ENCODE data around the gene GHSR.

The GHSR gene

DNA sequence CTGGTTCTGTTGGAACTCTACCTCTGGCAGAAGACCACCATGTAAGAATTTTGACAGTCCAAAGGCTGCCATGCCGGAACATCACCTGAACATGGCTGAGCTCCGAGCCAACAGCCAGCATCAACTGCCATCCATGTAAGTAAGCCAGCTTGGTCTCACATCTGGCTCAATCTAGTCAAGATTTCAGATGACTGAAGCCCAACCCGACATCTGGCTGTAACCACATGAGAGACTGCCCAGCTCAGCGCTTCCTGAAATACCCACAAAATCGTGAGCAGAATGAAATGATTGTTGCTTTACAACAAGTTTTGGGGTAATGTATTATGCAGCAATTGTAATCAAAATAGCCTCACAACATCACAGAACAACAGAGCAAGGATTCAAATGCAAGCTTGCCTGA lies 32.9 kb downstream of the GHSR start:
- DNase-seq = no peak

DNA sequence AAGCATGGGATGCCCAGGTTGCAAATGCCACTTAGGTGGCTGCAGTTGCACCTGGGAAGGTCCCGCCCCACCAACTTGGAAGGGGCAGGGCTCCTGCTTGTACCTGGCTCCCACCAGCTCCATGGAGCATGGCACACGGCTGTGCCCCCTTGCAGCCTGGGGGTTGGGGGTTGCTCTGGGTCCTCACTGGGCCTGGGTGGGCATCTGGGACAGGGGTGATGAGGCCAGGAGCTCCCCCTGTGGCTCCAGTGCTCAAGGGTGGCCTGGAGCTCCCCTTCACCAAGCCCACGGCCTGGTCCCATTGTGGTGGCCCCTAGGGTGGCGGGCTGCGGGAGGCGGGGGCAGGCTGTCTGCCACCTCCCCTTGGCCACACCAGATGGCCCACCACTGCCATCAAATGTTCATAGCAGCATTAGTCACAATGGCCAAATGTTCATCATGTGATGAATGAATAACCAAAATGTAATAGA lies 36.7 kb downstream of the GHSR start:
- no peak for DNase-seq

DNA sequence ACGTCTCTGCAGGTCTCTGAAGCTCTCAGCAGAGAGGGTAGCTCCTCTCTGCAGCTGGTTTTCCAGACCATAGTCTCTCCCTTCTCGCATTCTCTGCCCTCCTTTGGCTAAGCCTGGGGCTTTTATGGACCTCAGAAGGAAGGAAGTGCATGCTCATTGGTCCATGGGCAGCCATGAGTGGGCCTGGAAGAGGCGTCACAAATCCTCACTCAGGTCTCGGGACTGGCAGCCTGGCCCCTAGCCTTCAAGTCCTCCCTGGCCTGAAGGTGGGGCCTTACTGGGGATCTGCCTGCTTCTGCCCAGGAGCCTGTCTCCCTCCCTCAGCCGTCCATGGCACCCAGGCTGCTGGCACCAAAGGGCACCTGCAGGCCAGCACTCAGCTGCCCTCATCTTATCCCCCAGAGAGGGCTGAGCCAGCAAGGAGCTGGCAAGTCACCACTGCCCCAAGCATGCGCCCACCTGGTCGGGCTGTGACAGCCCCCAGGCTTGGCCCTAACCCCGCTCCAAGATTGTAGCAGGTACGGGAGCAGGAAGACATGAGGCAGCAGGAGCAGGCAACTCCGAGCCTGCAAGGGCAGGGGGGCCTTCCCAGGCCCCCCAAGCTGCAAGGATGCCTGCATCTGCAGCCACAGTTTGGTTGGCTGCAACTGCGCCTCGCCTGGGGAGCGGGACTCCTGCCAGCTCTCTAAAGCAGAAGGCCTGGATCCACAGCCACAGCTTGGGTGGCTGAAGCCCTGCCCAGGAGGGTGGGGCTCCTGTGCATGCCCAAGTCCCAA lies 37.4 kb downstream of the GHSR start:
- DNase-seq = no peak

DNA sequence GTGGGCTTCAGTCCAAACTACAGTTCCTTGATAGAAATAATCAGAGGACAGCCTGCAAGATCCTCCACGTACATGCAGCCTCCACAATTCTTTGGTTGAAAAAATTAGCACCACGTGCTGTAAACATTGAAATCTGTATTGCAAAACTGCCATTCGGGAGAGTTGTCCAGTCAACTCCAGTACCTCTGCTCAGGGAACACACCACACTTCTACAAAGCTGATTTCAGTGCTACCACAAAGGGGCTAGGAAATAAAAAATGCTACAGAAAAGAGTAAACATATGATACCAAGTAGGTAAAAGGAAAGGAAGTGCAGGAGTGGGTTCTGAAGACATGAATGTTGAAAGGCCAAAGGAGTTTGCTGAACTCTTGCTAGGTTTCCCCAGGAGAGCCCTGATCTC lies 40.4 kb downstream of the GHSR start:
- no peak for DNase-seq

DNA sequence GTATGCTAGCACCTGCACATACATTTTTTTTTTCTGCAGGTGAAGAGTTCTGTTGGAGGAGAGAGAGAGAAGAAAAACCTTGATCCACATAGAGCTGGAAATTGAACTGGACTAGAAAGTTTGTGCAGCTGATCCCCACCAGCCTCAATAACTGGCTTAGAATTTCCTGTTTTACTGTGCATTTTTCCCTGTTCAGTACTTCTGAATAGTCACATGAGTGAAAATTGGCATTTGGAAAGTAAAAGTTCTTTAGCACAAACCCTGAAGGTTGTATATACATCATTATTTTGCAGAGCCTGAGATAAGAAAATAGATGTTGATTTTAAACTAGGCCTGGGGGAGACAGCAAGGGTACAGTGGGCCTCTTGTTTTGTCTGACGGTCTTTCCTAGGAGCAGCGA lies 42.3 kb downstream of the GHSR start:
- no peak for DNase-seq

DNA sequence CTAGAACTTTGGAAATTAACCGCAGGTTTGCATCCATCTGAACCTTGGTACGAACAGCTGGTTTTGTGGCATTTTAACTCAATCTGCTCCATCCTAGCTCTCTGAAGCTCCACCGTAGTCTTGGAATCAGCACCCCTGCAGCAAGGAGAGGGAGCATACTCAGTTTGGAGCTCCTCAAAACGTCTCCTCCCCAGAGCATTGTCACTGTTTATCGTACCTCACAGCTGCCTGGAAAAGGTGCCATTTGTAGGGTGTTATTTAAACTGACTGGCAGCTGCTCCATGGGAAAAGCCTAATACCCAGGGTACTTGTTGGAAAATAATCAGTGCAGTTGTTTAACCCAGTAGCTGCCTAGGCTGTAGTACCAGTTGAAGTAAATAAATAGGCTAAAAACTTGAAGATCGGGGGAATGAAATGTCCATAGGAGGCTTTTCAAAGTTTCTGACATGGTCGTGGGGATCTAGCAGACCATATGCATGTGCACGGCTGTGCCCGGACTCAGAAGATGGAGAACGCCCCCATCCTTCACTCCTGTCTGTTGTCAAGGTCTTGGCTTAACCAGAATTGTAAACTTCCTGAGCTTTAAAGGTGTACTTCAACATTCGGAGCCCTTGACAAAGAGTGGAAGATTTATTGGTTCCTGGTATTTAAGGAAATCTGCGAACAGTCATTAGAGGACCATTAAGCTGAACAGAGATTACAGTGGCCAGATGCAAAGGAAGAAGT lies 43.9 kb downstream of the GHSR start:
- no peak for DNase-seq

DNA sequence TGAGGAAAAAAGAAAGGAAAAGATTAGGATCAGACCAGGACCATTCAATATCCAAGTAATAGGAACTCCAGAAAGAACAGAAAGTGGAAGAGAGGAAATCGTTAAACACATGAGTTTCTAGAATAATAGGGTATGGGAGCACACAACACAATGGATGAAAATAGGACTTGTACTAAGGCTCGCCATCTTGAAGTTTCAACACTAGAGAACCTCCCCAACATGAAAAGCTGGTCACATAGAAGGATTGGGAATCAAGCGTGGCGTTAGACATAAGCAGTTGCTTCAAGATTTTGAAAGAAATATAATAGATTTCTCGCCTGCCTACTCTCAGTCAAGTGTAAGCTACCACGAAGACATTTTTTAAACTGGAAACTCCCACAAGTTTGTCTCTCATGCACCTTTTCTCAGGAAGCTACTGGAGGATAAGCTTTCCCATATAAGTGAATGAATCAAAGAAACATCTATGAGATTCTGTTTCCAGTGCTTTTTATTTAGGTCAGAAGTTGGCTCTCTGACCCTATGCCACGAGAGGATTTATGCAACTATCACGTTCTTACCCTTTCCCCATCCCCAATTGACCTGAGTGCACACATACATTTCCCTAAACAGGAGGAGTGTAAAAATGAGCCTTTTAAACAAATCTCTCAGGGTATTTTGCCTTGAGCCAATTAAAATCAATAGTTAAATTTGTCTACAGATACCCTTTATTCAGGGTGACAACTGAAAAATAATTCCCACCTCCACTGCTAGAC lies 45.2 kb downstream of the GHSR start:
- no peak for DNase-seq

DNA sequence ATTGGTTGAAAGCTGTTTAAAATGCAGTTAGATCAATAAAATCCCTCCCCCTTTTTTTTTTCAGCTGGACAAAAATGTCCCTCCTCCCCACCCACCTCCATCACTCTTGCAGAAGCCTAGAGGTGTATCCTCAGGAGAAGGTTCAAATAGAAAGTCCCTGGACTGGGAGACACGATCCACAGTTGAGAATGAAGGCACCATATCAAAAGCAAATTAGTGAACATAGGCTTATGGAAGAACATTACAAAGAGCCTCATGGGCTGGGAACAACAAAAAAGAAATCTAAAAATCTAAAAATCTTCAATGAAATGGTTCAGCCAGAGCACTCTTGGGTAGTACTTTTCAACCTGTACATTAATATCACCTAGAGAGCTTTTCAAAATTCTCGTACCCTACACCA lies 46.2 kb downstream of the GHSR start:
- DNase-seq = no peak

DNA sequence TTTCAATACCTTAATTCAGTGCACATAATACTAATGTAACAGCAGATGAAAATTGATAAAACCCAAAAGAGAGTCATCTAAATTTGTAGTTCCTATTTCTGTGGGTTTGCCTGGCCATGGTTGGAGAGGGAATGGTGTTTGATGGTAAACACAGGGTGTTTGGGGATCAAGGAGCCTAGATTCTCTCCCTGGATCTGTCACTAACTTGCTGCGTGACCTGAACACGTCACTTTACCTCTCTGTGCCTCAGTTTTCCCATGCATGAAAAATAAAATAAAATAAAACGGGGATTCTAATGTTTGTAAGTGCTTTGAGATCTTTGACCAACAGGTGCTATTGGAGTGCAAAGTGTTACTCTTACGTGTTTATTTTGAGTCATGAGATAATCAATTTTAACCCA lies 49.8 kb downstream of the GHSR start:
- DNase-seq = no peak

DNA sequence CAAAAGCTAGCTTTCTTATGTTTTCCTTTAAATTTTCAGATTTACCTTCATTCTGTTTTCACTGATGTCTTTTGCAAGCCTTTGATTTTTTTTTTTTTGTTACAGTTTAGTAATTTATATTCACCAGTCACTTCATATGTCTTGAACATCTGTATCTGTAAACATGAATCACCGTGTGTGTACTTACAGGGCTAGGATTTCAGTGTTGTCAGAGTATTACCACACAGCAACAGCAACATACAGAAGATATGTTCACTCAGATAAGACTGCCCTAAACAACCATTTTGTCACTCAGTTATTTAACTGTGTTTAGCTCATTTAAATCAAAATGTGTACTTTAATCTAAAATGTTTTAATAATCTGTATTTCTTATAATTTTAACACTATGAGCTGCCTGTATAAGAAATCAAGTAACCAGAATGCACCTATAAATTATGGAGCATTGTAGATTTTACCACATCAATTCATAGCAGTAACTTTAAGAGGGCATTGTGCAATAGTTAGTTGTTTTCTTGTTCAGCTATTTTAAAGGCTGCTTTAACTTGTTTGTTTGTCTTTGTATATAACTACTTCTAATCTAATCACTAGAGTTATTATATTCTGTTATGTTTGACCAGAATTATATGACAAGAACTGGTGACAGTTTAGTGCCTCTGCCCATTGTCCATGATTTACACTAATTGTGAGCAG lies 50.4 kb downstream of the GHSR start:
- DNase-seq = no peak

DNA sequence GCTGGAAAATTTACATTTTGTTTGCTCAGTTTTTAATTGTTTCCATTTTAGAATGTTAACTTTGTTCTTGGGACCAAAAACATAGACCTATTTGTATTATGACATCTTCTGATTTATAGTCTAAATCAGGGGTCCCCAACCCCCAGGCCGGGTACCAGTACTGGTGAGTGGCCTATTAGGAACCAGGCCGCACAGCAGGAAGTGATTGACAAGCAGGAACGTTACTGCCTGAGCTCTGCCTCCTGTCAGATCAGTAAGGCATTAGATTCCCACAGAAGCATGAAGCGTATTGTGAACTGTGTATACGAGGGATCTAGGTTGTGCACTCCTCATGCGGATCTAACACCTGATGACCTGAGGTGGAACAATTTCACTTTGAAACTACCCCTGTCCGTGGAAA lies 51.9 kb downstream of the GHSR start:
- DNase-seq = no peak

DNA sequence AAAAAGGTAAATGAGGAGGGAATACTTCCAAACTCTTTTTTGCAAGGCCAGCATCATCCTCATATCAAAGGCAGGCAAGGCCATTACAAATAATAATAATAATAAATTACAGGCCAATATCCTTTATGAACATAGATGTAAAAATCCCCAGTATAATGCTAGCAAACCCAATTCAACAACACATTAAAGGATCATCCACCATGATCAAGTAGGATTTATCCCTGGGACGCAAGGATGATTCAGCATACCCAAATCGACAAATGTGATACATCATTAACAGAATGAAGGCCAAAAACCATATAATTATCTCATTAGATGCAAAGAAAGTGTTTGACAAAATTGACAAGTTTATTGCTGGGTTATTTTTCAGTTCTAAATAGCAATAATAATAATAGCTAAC lies 53.6 kb downstream of the GHSR start:
- no peak for DNase-seq
